ENCODE data around the gene LTO1.

- TF ChIP-seq CTCF (IDR thresholded peaks at IDR 0.05) (no peak), POLR2A (IDR thresholded peaks at IDR 0.05) (no peak)
These were observed 22.2 kb downstream of the LTO1 start for GRCh38 chr11:69652999-69653398.

Measured in lower leg skin (tissue), 3 donors.